Measurements from ENCODE around the gene MGRN1.

- no peak for TF ChIP-seq CTCF (IDR thresholded peaks at IDR 0.05)
- no peak for TF ChIP-seq POLR2A (IDR thresholded peaks at IDR 0.05)
These were observed 16.6 kb upstream of the MGRN1 start for GRCh38 chr16:4607841-4608703.
